KMS-11 (cell line): ENCODE data around the gene RBFOX2.

Experiments used
- H2AFZ ChIP-seq: fragments of 200-600 bp; sonication (generic); 2 replicates; pipeline ENCODE4 v1.6.1; 2016; ENCODE audit warnings: antibody characterized with exemption, mixed run types, low read depth
- H3K27ac ChIP-seq: fragments of 200-600 bp; sonication (generic); 2 replicates; pipeline ENCODE4 v1.6.1; 2016; ENCODE audit warnings: mild to moderate bottlenecking, mixed run types
- H3K27me3 ChIP-seq: fragments of 200-600 bp; sonication (generic); 2 replicates; pipeline ENCODE4 v1.6.1; 2017; ENCODE audit warnings: mild to moderate bottlenecking, low read depth, mixed run types, moderate library complexity; ENCODE audit not compliant: insufficient read depth
- H3K36me3 ChIP-seq: fragments of 200-600 bp; sonication (generic); 2 replicates; pipeline ENCODE4 v1.6.1; 2017; ENCODE audit warnings: mild to moderate bottlenecking, mixed run types; ENCODE audit not compliant: insufficient read depth
- H3K4me1 ChIP-seq: fragments of 200-600 bp; sonication (generic); 2 replicates; pipeline ENCODE4 v1.6.1; 2016; ENCODE audit warnings: mild to moderate bottlenecking, low read depth, mixed run types; ENCODE audit not compliant: poor library complexity, severe bottlenecking
- H3K4me2 ChIP-seq: fragments of 200-600 bp; sonication (generic); 2 replicates; pipeline ENCODE4 v1.7.0; 2016; ENCODE audit warnings: mild to moderate bottlenecking, mixed run types
- H3K4me3 ChIP-seq: fragments of 200-600 bp; sonication (generic); IDR thresholded peaks from 2 replicates; pipeline ENCODE4 v1.6.1; 2017; ENCODE audit warnings: low read depth, low read length, mixed read lengths; ENCODE audit not compliant: insufficient read depth
- H3K79me2 ChIP-seq: fragments of 200-600 bp; sonication (generic); 2 replicates; pipeline ENCODE4 v1.6.1; 2016; ENCODE audit warnings: low read depth, mixed run types; ENCODE audit not compliant: insufficient read depth
- H3K9ac ChIP-seq: fragments of 200-600 bp; sonication (generic); 2 replicates; pipeline ENCODE4 v1.6.1; 2016; ENCODE audit warnings: mild to moderate bottlenecking, mixed run types
- H4K20me1 ChIP-seq: fragments of 200-600 bp; sonication (generic); 2 replicates; pipeline ENCODE4 v1.6.1; 2016; ENCODE audit warnings: mild to moderate bottlenecking, mixed run types; ENCODE audit not compliant: insufficient read depth
- CTCF ChIP-seq: fragments of 200-600 bp; sonication (generic); conservative IDR thresholded peaks from 2 replicates; pipeline ENCODE4 v1.6.1; 2017; ENCODE audit warnings: low read depth, mild to moderate bottlenecking, antibody characterized with exemption, low read length, moderate library complexity, mixed read lengths

RBFOX2 gene

DNA sequence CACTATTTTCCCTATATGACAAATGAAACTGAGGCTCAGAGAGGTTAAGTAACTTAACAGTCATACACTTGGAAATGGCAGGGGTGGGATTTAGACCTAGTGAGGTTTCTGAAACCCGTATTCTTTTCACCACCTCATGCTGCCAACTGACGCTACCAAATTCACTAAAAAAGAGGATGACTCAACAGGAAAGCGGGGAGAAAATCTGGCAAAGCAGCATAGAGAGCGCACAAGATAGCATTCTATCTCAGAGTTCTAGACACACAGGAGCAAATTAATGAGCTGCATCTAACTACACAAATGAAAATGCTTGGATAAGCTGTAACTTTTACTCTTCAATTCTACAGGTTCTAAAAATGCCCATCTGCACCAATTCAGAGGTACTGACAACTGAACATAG lies 136.4 kb downstream of the RBFOX2 start:
- Histone ChIP-seq H3K9ac (no peak overlapping the region), H2AFZ (no peak overlapping the region), H3K4me2 (no peak overlapping the region), H3K4me1 (no peaks in the 10 kb centered on the region), H3K4me3 (no peak overlapping the region), H3K27me3 (no peaks in the 10 kb centered on the region), H3K27ac (no peak overlapping the region), H4K20me1 (no peaks in the 10 kb centered on the region), H3K79me2 (no peaks in the 10 kb centered on the region), H3K36me3 (no peaks in the 10 kb centered on the region)
- no peak for TF ChIP-seq CTCF

DNA sequence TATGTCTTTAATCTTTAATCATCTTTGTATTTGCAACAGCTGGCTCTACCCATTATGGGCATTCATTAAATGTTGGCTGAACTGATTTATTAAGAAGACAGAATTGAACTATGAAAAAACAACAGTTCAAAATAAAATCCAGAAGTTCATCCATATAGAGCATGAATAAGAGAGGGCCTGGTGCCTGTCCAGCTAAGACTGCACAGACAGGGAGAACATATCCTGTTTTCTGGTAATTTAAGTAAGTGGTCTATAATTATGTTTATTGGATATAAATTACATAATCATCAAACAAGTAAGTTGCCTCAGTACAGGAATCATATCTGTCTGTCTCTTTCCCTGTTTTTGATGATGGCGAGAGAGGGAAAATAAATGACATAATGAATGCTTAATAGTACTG lies 137.2 kb downstream of the RBFOX2 start:
- Histone ChIP-seq H2AFZ (no peak overlapping the region), H3K79me2 (no peaks in the 10 kb centered on the region), H4K20me1 (no peaks in the 10 kb centered on the region), H3K36me3 (no peaks in the 10 kb centered on the region), H3K4me1 (no peaks in the 10 kb centered on the region), H3K9ac (no peak overlapping the region), H3K4me2 (no peak overlapping the region), H3K4me3 (no peak overlapping the region), H3K27ac (no peak overlapping the region), H3K27me3 (no peaks in the 10 kb centered on the region)
- no peak for TF ChIP-seq CTCF

DNA sequence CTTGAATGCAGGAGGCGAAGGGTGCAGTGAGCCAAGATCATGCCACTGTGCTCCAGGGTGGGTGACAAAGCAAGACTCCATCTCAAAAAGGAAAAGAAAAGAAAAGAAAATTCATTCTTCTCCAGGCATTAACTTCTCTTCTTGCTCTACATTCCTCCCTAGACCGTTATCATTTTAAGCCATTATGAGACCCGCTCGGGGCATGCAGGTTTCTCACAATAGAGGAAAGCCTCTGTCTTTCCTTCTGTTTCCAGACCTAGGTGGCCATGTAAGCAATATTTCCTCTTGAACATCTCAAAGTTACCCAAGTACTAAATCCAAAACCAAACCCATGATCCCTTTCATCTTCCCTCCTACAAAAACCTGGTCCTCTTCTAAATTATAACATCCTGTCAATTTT lies 139.6 kb downstream of the RBFOX2 start:
- Histone ChIP-seq H3K27me3 (no peaks in the 10 kb centered on the region), H3K36me3 (no peaks in the 10 kb centered on the region), H3K4me3 (no peak overlapping the region), H3K9ac (no peak overlapping the region), H2AFZ (no peak overlapping the region), H3K4me1 (no peaks in the 10 kb centered on the region), H3K4me2 (no peak overlapping the region), H3K27ac (no peak overlapping the region), H4K20me1 (no peaks in the 10 kb centered on the region), H3K79me2 (no peaks in the 10 kb centered on the region)
- no peak for TF ChIP-seq CTCF

DNA sequence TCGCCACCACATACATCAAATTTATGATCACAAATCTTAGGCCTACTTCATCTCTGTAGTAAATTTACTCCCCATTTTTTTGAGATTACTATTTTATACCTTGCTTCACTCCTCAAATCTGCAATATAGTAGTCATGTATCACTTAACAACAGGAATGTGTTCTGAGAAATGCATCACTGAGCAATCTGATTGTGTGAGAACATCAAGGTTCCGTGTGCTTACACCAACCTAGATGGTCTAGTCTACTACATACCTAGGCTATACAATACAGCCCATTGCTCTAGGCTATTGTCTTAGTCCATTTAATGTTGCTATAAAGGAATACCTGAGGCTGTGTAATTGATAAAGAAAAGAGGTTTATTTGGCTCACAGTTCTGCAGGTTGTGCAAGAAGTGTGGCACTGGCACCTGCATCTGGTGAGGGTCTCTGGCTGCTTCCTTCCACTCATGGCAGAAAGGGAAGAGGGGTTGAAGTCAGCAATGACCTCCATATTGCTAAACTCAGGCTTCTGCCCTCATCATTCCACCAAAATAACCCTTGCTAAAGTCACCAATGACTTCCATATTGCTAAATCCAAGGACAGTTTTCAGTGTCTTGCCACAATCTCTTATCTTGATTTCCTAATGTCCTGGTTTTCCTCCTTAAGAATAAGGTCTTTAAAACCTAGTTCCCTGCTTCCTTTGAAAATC lies 140.3 kb downstream of the RBFOX2 start:
- no peak overlapping the region for H3K4me2 ChIP-seq

More for the DNA sequence above, 140.3 kb downstream of the RBFOX2 start:
- Histone ChIP-seq H3K27me3 (no peaks in the 10 kb centered on the region), H3K36me3 (no peaks in the 10 kb centered on the region), H3K27ac (no peak overlapping the region), H3K4me1 (no peaks in the 10 kb centered on the region), H4K20me1 (no peaks in the 10 kb centered on the region), H3K79me2 (no peaks in the 10 kb centered on the region), H3K4me3 (no peak overlapping the region), H3K9ac (no peak overlapping the region), H2AFZ (no peak overlapping the region)
- TF ChIP-seq CTCF: no peak
